Activated B cell treated with CpG ODN at 0.5 μM for 24 hours (primary cell): Measurements from ENCODE around the gene KCNJ4. TPM values are rescaled to one million over a fixed set of nuclear protein-coding genes. Genes with fewer than 3 reads are reported as not detected.

Experiments
- ATAC-seq: fragments of 200-7000 bp; cut with Tn5 transposase; one replicate; pipeline ENCODE4 v1.10.0; 2021; ENCODE audit warnings: low read depth, mild to moderate bottlenecking, moderate library complexity
- CTCF ChIA-PET: fragments of 350-600 bp; sonication (Branson Sonifier 250); formaldehyde crosslinking; loops from one replicate; lab custom pipeline; 2021; ENCODE audit warnings: antibody characterized with exemption; lab: Charles Lee
- POLR2A ChIA-PET: fragments of 350-600 bp; sonication (Branson Sonifier 250); formaldehyde crosslinking; loops from one replicate; lab custom pipeline; 2021; ENCODE audit warnings: antibody characterized with exemption; lab: Charles Lee
- DNase-seq: peaks from one replicate; pipeline ENCODE4 v3.0.0; 2022
- H3K27ac Mint-ChIP-seq: one replicate; pipeline ENCODE4 v1.8.0; 2020; ENCODE audit warnings: mixed read lengths
- H3K27me3 Mint-ChIP-seq: one replicate; pipeline ENCODE4 v1.8.0; 2021; ENCODE audit warnings: mixed read lengths
- H3K36me3 Mint-ChIP-seq: one replicate; pipeline ENCODE4 v1.8.0; 2021; ENCODE audit warnings: low read depth, mixed read lengths
- H3K4me1 Mint-ChIP-seq: one replicate; pipeline ENCODE4 v1.8.0; 2021; ENCODE audit warnings: mixed read lengths
- H3K4me3 Mint-ChIP-seq: one replicate; pipeline ENCODE4 v1.8.0; 2020; ENCODE audit warnings: mild to moderate bottlenecking, mixed read lengths
- H3K9me3 Mint-ChIP-seq: one replicate; pipeline ENCODE4 v1.8.0; 2020; ENCODE audit warnings: mixed read lengths
- intact Hi-C: fragments of 100-400 bp; cut with micrococcal nuclease; formaldehyde crosslinking; loops from one replicate; pipeline ENCODE4 v1.15.1; 2024
- total RNA-seq: library from RNA; stranded (reverse); gene quantifications from 2 replicates; pipeline ENCODE4 v1.2.3, GENCODE V29; 2022
- TF ChIP-seq, protein P1 (sequence below): fragments of 200-600 bp; IDR thresholded peaks from one replicate; pipeline ENCODE4 v1.8.0; 2022; ENCODE audit warnings: antibody characterized with exemption, mild to moderate bottlenecking

The KCNJ4 gene
- total RNA-seq, 1 donor from 2014 or later: not detected

DNA sequence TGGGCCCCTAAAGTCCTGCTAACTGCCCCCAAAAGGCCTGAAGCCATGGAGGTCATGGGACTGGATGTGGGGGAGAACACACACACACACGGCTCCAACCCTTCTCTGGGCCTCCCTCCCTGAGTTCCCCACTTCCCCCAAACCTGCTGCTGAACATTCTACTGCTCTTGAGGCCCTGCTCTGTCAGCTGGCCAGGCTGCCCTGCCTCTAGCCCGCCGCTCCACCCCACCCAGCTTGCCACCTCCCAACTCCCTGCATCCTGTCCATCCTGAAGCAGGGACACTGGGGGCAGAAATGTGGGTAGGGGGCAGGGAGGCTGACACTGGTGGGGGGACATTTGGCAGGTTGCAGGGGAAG, 1.0 kb downstream of the KCNJ4 start:
- Mint-ChIP-seq H3K9me3 (no peaks in the 10 kb centered on the region), H3K27ac (no peak overlapping the region), H3K4me3 (peak overlapping the region; percentile 86), H3K27me3 (peaks cover 73% of the 10 kb centered on the region), H3K4me1 (peaks cover 19% of the 10 kb centered on the region), H3K36me3 (no peaks in the 10 kb centered on the region)
- intact Hi-C loops: no loop called here
- DNase-seq: no peak
- ATAC-seq: no peak
- TF ChIP-seq, protein P1, sequence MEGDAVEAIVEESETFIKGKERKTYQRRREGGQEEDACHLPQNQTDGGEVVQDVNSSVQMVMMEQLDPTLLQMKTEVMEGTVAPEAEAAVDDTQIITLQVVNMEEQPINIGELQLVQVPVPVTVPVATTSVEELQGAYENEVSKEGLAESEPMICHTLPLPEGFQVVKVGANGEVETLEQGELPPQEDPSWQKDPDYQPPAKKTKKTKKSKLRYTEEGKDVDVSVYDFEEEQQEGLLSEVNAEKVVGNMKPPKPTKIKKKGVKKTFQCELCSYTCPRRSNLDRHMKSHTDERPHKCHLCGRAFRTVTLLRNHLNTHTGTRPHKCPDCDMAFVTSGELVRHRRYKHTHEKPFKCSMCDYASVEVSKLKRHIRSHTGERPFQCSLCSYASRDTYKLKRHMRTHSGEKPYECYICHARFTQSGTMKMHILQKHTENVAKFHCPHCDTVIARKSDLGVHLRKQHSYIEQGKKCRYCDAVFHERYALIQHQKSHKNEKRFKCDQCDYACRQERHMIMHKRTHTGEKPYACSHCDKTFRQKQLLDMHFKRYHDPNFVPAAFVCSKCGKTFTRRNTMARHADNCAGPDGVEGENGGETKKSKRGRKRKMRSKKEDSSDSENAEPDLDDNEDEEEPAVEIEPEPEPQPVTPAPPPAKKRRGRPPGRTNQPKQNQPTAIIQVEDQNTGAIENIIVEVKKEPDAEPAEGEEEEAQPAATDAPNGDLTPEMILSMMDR: no peak
- ChIA-PET POLR2A (no interaction called here), CTCF (no interaction called here)

DNA sequence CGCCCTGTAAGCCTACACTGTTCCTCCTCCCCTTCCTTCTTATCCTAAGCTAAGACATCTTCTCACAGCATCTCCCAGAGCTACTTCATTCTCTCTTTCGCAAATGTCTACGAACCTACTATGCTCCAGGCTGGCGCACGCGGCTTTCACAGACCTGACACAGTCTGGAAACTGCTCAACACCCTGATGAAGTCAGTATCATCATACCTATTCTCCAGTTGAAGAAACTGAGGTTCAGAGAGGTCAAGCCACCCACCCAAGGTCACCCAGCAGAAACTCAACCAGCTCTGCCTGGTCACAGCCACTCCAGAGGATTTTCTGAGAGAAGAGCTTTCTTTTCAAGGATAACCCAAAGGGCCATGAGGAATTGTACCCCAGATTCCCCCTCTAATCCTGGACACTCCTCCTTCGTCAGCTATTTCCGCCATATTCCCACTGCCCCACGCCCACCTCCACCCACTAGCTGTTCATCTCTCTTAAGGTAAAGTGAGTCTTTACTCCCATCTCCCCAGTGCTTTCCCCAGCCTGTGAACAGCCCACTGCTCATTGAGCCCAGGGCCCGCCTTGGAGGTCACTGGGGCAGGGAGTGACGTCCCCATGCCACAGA, 1.8 kb downstream of the KCNJ4 start:
- no peaks in the 10 kb centered on the region for H3K36me3 Mint-ChIP-seq
- no peak overlapping the region for H3K27ac Mint-ChIP-seq
- TF ChIP-seq, protein P1: no peak
- DNase-seq: no peak
- H3K27me3 Mint-ChIP-seq: peaks cover 64% of the 10 kb centered on the region
- H3K9me3 Mint-ChIP-seq: no peaks in the 10 kb centered on the region
- ChIA-PET CTCF (interaction anchor here (0.5 kb wide), 1 partner anchor 65 kb away, joined by 4 read pairs; no protein-coding TSS in a partner anchor), POLR2A (interaction anchor here (0.8 kb wide), 1 partner anchor 55 kb away, joined by 3 read pairs; no protein-coding TSS in a partner anchor)
- no peak overlapping the region for H3K4me3 Mint-ChIP-seq
- H3K4me1 Mint-ChIP-seq: peaks cover 19% of the 10 kb centered on the region
- no peak for ATAC-seq
- intact Hi-C loops: no loop called here

DNA sequence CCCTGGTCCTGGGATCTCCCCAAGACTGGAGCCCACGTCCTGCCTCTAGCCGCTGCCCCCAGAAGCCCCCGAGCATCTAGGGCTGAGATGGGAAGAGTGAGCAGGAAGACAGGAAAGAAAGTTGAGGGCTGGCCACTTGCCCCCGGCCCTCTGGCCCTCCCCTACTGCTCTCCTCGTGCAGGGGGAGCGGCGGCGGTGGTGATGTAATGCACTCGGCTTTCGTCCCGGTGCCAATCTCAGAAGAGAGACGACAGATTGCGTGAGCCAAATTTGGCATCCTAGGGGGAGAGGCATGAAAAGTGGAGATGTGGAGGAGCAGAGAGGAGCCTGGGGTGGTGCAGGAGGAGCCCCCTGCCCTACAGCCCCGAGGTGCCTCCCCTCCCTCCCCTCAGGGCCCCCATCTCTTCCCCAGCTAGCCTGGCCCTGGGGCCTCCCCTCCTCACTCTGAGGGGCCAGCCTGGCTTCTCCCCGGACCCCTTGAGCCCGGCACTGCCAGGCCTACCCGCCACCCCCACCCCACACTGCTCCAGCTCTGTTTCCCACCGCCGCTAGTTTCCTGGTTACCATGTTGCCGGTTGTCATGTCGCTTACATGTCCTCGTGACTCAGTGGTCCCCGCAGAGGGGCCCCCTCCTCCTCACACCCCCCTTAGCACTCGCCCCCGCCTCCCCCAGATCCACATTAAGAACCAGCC, 2.5 kb downstream of the KCNJ4 start:
- H3K4me3 Mint-ChIP-seq: no peak overlapping the region
- intact Hi-C loops: no loop called here
- no peak overlapping the region for H3K27ac Mint-ChIP-seq

DNA sequence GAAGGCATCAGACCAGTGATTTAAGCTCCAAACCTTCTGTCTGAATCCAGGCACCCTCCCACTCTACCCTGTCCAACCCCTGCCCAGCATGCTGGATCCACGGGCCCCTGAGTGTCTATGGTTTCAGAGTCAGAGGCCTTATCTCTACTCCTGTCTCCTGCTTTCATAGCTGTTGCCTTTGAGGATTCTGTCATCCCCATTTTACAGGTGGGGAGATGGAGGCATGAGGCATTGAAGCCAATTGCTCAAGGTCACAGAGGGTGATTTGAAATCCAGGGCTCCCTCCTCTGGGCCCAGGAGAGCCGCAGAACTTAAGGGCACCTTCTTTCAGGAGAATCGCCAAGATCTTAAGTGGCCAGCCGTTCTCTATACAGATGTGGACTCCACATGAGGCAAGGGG, 3.1 kb downstream of the KCNJ4 start:
- Mint-ChIP-seq H3K4me1 (peaks cover 18% of the 10 kb centered on the region), H3K27ac (no peak overlapping the region), H3K9me3 (no peaks in the 10 kb centered on the region), H3K36me3 (no peaks in the 10 kb centered on the region), H3K4me3 (no peak overlapping the region), H3K27me3 (peaks cover 52% of the 10 kb centered on the region)
- TF ChIP-seq, protein P1: no peak
- DNase-seq (no peak), ATAC-seq (no peak)
- CTCF ChIA-PET: no interaction called here
- intact Hi-C loops: no loop called here
- POLR2A ChIA-PET: no interaction called here

More for the DNA sequence above, 2.5 kb downstream of the KCNJ4 start:
- H3K36me3 Mint-ChIP-seq: no peaks in the 10 kb centered on the region
- H3K27me3 Mint-ChIP-seq: peaks cover 59% of the 10 kb centered on the region
- no peaks in the 10 kb centered on the region for H3K9me3 Mint-ChIP-seq
- ChIA-PET CTCF (interaction anchor here (0.5 kb wide), 1 partner anchor 66 kb away, joined by 4 read pairs; no protein-coding TSS in a partner anchor), POLR2A (interaction anchor here (0.8 kb wide), 1 partner anchor 54 kb away, joined by 3 read pairs; no protein-coding TSS in a partner anchor)
- DNase-seq (no peak), ATAC-seq (no peak)
- H3K4me1 Mint-ChIP-seq: peaks cover 19% of the 10 kb centered on the region
- TF ChIP-seq, protein P1: no peak

DNA sequence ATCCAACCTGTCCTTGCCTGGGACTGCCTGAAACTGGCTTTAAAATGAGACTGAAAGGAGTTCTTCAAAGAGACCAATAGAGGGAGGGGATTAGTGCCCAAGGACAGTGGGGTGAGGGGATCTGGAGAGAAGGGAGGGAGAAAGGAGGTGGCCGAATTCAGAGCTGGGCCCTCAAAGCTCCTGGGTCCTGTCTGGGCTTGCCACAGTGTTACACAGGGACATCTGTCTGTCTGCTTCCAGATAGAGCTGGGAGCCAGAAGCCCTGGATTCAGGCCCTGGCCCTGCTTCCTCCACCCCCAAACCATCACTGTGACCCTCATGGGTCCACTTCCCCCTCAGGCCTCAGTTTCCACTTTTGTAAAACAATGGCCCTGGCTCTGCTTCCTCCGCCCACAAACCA, 3.6 kb downstream of the KCNJ4 start:
- CTCF ChIA-PET: no interaction called here
- ATAC-seq (no peak), DNase-seq (no peak)
- no peak overlapping the region for H3K4me3 Mint-ChIP-seq
- peaks cover 14% of the 10 kb centered on the region for H3K4me1 Mint-ChIP-seq
- TF ChIP-seq, protein P1: no peak
- POLR2A ChIA-PET: no interaction called here
- intact Hi-C loops: no loop called here
- peaks cover 48% of the 10 kb centered on the region for H3K27me3 Mint-ChIP-seq
- no peak overlapping the region for H3K27ac Mint-ChIP-seq
- H3K36me3 Mint-ChIP-seq: no peaks in the 10 kb centered on the region
- H3K9me3 Mint-ChIP-seq: no peaks in the 10 kb centered on the region
